Measurements from ENCODE around the gene TOR4A.

Gene TOR4A

GRCh38 chr9:137321726-137322361, 44.3 kb downstream of the TOR4A start:
- no peak overlapping the region for H3K4me3 ChIP-seq (ENCODE audit: low read length in 2 of 2)
- H3K14ac ChIP-seq (ENCODE audit: low read length): peak overlapping the region; percentile 56
- no peak for DNase-seq (ENCODE audit: low spot score)
- H3K18ac ChIP-seq (ENCODE audit: low read length): peak overlapping the region; percentile 55
- H2BK5ac ChIP-seq (ENCODE audit: low read length): no peak overlapping the region
- peaks cover 17 to 20% of the 10 kb centered on the region in 2 donors for H3K4me1 ChIP-seq (ENCODE audit: control insufficient read depth in 2 of 2, insufficient read depth in 1 of 2, low read depth in 1 of 2, low read length in 2 of 2)
- H2AK5ac ChIP-seq (ENCODE audit: low read depth, low read length): peak overlapping the region; percentile 96
- no peaks in the 10 kb centered on the region for H3K27me3 ChIP-seq (ENCODE audit: control insufficient read depth in 3 of 3, insufficient read depth in 3 of 3, low read depth in 1 of 3, low read length in 3 of 3)
- peaks cover 2% of the 10 kb centered on the region for H3K79me1 ChIP-seq (ENCODE audit: low read depth, low read length)
- H4K8ac ChIP-seq (ENCODE audit: low read depth, low read length): no peak overlapping the region
- WGBS, 2 donors (ENCODE audit: extremely low coverage in 2 of 2, insufficient read length in 2 of 2, insufficient replicate concordance in 1 of 2): no CpG with 5 or more reads among the region's 22 CpGs
- H3K9ac ChIP-seq (ENCODE audit: low read depth, low read length, poor library complexity): no peak overlapping the region
- peak overlapping the region; percentile 30 for H2BK12ac ChIP-seq (ENCODE audit: low read length)
- no peak overlapping the region for H3K4me2 ChIP-seq (ENCODE audit: insufficient read depth, low read length, poor library complexity, severe bottlenecking)
- no peak overlapping the region for H3K23ac ChIP-seq (ENCODE audit: low read depth, low read length, poor library complexity)
- H2AFZ ChIP-seq (ENCODE audit: low read length): no peak overlapping the region
- H3K36me3 ChIP-seq (replicated peaks in 1 of 2; ENCODE audit: control insufficient read depth in 2 of 2, insufficient read depth in 2 of 2, low read length in 2 of 2): no peaks in the 10 kb centered on the region
- no peak overlapping the region for H3K4ac ChIP-seq (ENCODE audit: low read length)
- no peak overlapping the region for H3K27ac ChIP-seq (replicated peaks; ENCODE audit: low read length)
- H4K91ac ChIP-seq (ENCODE audit: low read depth, low read length, poor library complexity): no peak overlapping the region
- H3K9me3 ChIP-seq (replicated peaks in 1 of 2; ENCODE audit: control insufficient read depth in 2 of 2, insufficient read depth in 1 of 2, low read depth in 1 of 2, low read length in 2 of 2): peaks cover 0 to 6% of the 10 kb centered on the region in 2 donors
- H2BK15ac ChIP-seq (ENCODE audit: low read length): peak overlapping the region; percentile 54
- H2BK120ac ChIP-seq (ENCODE audit: low read depth, low read length): no peak overlapping the region

- Histone ChIP-seq H3K4me2 (ENCODE audit: insufficient read depth, low read length, poor library complexity, severe bottlenecking) (no peak overlapping the region), H3K79me1 (ENCODE audit: low read depth, low read length) (no peaks in the 10 kb centered on the region)
- no CpG with 5 or more reads among the region's 37 CpGs for WGBS, 2 donors (ENCODE audit: extremely low coverage in 2 of 2, insufficient read length in 2 of 2, insufficient replicate concordance in 1 of 2)
Observed at GRCh38 chr9:137323531-137324331, 46.2 kb downstream of the TOR4A start.

GRCh38 chr9:137325124-137325523, 47.6 kb downstream of the TOR4A start:
- H2BK120ac ChIP-seq (ENCODE audit: low read depth, low read length): no peak overlapping the region
- peaks cover 0 to 6% of the 10 kb centered on the region in 2 donors for H3K9me3 ChIP-seq (replicated peaks in 1 of 2; ENCODE audit: control insufficient read depth in 2 of 2, insufficient read depth in 1 of 2, low read depth in 1 of 2, low read length in 2 of 2)
- no peak overlapping the region for H3K18ac ChIP-seq (ENCODE audit: low read length)
- no CpG with 5 or more reads among the region's 10 CpGs for WGBS, 2 donors (ENCODE audit: extremely low coverage in 2 of 2, insufficient read length in 2 of 2, insufficient replicate concordance in 1 of 2)
- H3K79me1 ChIP-seq (ENCODE audit: low read depth, low read length): no peaks in the 10 kb centered on the region
- no peak overlapping the region for H4K91ac ChIP-seq (ENCODE audit: low read depth, low read length, poor library complexity)
- peaks cover 9 to 12% of the 10 kb centered on the region in 2 donors for H3K4me1 ChIP-seq (ENCODE audit: control insufficient read depth in 2 of 2, insufficient read depth in 1 of 2, low read depth in 1 of 2, low read length in 2 of 2)
- H2BK5ac ChIP-seq (ENCODE audit: low read length): no peak overlapping the region
- H2BK12ac ChIP-seq (ENCODE audit: low read length): no peak overlapping the region
- H3K36me3 ChIP-seq (replicated peaks in 1 of 2; ENCODE audit: control insufficient read depth in 2 of 2, insufficient read depth in 2 of 2, low read length in 2 of 2): no peaks in the 10 kb centered on the region
- no peaks in the 10 kb centered on the region for H3K27me3 ChIP-seq (ENCODE audit: control insufficient read depth in 3 of 3, insufficient read depth in 3 of 3, low read depth in 1 of 3, low read length in 3 of 3)
- no peak overlapping the region for H3K14ac ChIP-seq (ENCODE audit: low read length)
- DNase-seq (ENCODE audit: low spot score): no peak
- H2AFZ ChIP-seq (ENCODE audit: low read length): no peak overlapping the region
- H3K23ac ChIP-seq (ENCODE audit: low read depth, low read length, poor library complexity): no peak overlapping the region
- no peak overlapping the region for H4K8ac ChIP-seq (ENCODE audit: low read depth, low read length)
- H3K4ac ChIP-seq (ENCODE audit: low read length): no peak overlapping the region
- H3K4me3 ChIP-seq (ENCODE audit: low read length in 2 of 2): no peak overlapping the region
- no peak overlapping the region for H3K9ac ChIP-seq (ENCODE audit: low read depth, low read length, poor library complexity)
- no peak overlapping the region for H3K27ac ChIP-seq (replicated peaks; ENCODE audit: low read length)
- H2BK15ac ChIP-seq (ENCODE audit: low read length): no peak overlapping the region
- no peak overlapping the region for H2AK5ac ChIP-seq (ENCODE audit: low read depth, low read length)
- H3K4me2 ChIP-seq (ENCODE audit: insufficient read depth, low read length, poor library complexity, severe bottlenecking): no peak overlapping the region

More at GRCh38 chr9:137323531-137324331, 46.2 kb downstream of the TOR4A start:
- no peaks in the 10 kb centered on the region for H3K36me3 ChIP-seq (replicated peaks in 1 of 2; ENCODE audit: control insufficient read depth in 2 of 2, insufficient read depth in 2 of 2, low read length in 2 of 2)
- no peak overlapping the region for H2BK5ac ChIP-seq (ENCODE audit: low read length)
- H2BK12ac ChIP-seq (ENCODE audit: low read length): peak overlapping the region; percentile 10
- no peak overlapping the region for H2AFZ ChIP-seq (ENCODE audit: low read length)
- peaks cover 11 to 15% of the 10 kb centered on the region in 2 donors for H3K4me1 ChIP-seq (ENCODE audit: control insufficient read depth in 2 of 2, insufficient read depth in 1 of 2, low read depth in 1 of 2, low read length in 2 of 2)
- H3K27ac ChIP-seq (replicated peaks; ENCODE audit: low read length): no peak overlapping the region
- no peak for DNase-seq (ENCODE audit: low spot score)
- H2BK15ac ChIP-seq (ENCODE audit: low read length): no peak overlapping the region
- H3K9ac ChIP-seq (ENCODE audit: low read depth, low read length, poor library complexity): no peak overlapping the region
- no peaks in the 10 kb centered on the region for H3K27me3 ChIP-seq (ENCODE audit: control insufficient read depth in 3 of 3, insufficient read depth in 3 of 3, low read depth in 1 of 3, low read length in 3 of 3)
- H2AK5ac ChIP-seq (ENCODE audit: low read depth, low read length): peak overlapping the region; percentile 75
- no peak overlapping the region for H3K4ac ChIP-seq (ENCODE audit: low read length)
- H2BK120ac ChIP-seq (ENCODE audit: low read depth, low read length): no peak overlapping the region
- H4K8ac ChIP-seq (ENCODE audit: low read depth, low read length): no peak overlapping the region
- H3K4me3 ChIP-seq (ENCODE audit: low read length in 2 of 2): no peak overlapping the region
- peaks cover 0 to 6% of the 10 kb centered on the region in 2 donors for H3K9me3 ChIP-seq (replicated peaks in 1 of 2; ENCODE audit: control insufficient read depth in 2 of 2, insufficient read depth in 1 of 2, low read depth in 1 of 2, low read length in 2 of 2)
- H3K18ac ChIP-seq (ENCODE audit: low read length): peak overlapping the region; percentile 80
- no peak overlapping the region for H3K23ac ChIP-seq (ENCODE audit: low read depth, low read length, poor library complexity)
- H4K91ac ChIP-seq (ENCODE audit: low read depth, low read length, poor library complexity): no peak overlapping the region
- H3K14ac ChIP-seq (ENCODE audit: low read length): no peak overlapping the region

- Histone ChIP-seq H3K9ac (ENCODE audit: low read depth, low read length, poor library complexity) (no peak overlapping the region), H3K4me3 (ENCODE audit: low read length in 2 of 2) (no peak overlapping the region), H3K23ac (ENCODE audit: low read depth, low read length, poor library complexity) (no peak overlapping the region), H3K14ac (ENCODE audit: low read length) (no peak overlapping the region), H3K18ac (ENCODE audit: low read length) (no peak overlapping the region), H2AFZ (ENCODE audit: low read length) (no peak overlapping the region), H3K4ac (ENCODE audit: low read length) (no peak overlapping the region), H3K36me3 (replicated peaks in 1 of 2; ENCODE audit: control insufficient read depth in 2 of 2, insufficient read depth in 2 of 2, low read length in 2 of 2) (no peaks in the 10 kb centered on the region), H2BK15ac (ENCODE audit: low read length) (no peak overlapping the region), H3K4me1 (ENCODE audit: control insufficient read depth in 2 of 2, insufficient read depth in 1 of 2, low read depth in 1 of 2, low read length in 2 of 2) (peaks cover 4 to 5% of the 10 kb centered on the region in 2 donors), H3K27ac (replicated peaks; ENCODE audit: low read length) (no peak overlapping the region), H2AK5ac (ENCODE audit: low read depth, low read length) (no peak overlapping the region), H2BK5ac (ENCODE audit: low read length) (no peak overlapping the region), H2BK120ac (ENCODE audit: low read depth, low read length) (no peak overlapping the region), H2BK12ac (ENCODE audit: low read length) (no peak overlapping the region), H3K9me3 (replicated peaks in 1 of 2; ENCODE audit: control insufficient read depth in 2 of 2, insufficient read depth in 1 of 2, low read depth in 1 of 2, low read length in 2 of 2) (peaks cover 0 to 6% of the 10 kb centered on the region in 2 donors), H3K79me1 (ENCODE audit: low read depth, low read length) (no peaks in the 10 kb centered on the region), H4K91ac (ENCODE audit: low read depth, low read length, poor library complexity) (no peak overlapping the region), H4K8ac (ENCODE audit: low read depth, low read length) (no peak overlapping the region), H3K27me3 (ENCODE audit: control insufficient read depth in 3 of 3, insufficient read depth in 3 of 3, low read depth in 1 of 3, low read length in 3 of 3) (no peaks in the 10 kb centered on the region), H3K4me2 (ENCODE audit: insufficient read depth, low read length, poor library complexity, severe bottlenecking) (no peak overlapping the region)
- no peak for DNase-seq (ENCODE audit: low spot score)
- no CpG with 5 or more reads among the region's 12 CpGs for WGBS, 2 donors (ENCODE audit: extremely low coverage in 2 of 2, insufficient read length in 2 of 2, insufficient replicate concordance in 1 of 2)
Observed at GRCh38 chr9:137325799-137326198, 48.3 kb downstream of the TOR4A start.
